Measurements from ENCODE around the gene C1orf53. TPM values are rescaled to one million over a fixed set of nuclear protein-coding genes. Genes with fewer than 3 reads are reported as not detected.

The C1orf53 gene
- total and polyA plus RNA-seq, 2 of the 13 experiments (the other 11 are each of a cell fraction or from before 2014, with no cell fraction given) = 5.8 to 10.1 TPM

GRCh38 chr1:197868751-197869489, 33.5 kb upstream of the C1orf53 start (continued):
- TF ChIP-seq ZNF142 (CRISPR knock-in tag; IDR thresholded peaks at IDR 0.05) = no peak
- TF ChIP-seq HBP1 (CRISPR knock-in tag; IDR thresholded peaks at IDR 0.05; ENCODE audit: low read depth) = no peak
- no peak for TF ChIP-seq MXD3 (CRISPR knock-in tag; IDR thresholded peaks at IDR 0.05)
- TF ChIP-seq NFIB (CRISPR knock-in tag; IDR thresholded peaks at IDR 0.05; ENCODE audit: borderline replicate concordance) = no peak
- TF ChIP-seq CTCF (CRISPR knock-in tag; IDR thresholded peaks at IDR 0.05) = peak; percentile 80
- TF ChIP-seq TRAFD1 (CRISPR knock-in tag; IDR thresholded peaks at IDR 0.05; ENCODE audit: borderline replicate concordance) = no peak
- TF ChIP-seq IRF1 (CRISPR knock-in tag; IDR thresholded peaks at IDR 0.05; ENCODE audit: low read depth) = no peak
- TF ChIP-seq JDP2 (CRISPR knock-in tag; IDR thresholded peaks at IDR 0.05; ENCODE audit: borderline replicate concordance) = no peak
- no peak for TF ChIP-seq AFF4 (CRISPR knock-in tag; IDR thresholded peaks at IDR 0.05)

All from HepG2 (cell line).